ENCODE measurements around the gene RASA3. TPM values are rescaled to one million over a fixed set of nuclear protein-coding genes. Genes with fewer than 3 reads are reported as not detected.
"Not testable (repeated sequence)": the region's sequence is repeated elsewhere in the genome, so short reads cannot be mapped to it uniquely, and the experiment has no call there.

The RASA3 gene
- polyA plus RNA-seq, 1 donor from 2014 or later = 52.8 TPM

DNA sequence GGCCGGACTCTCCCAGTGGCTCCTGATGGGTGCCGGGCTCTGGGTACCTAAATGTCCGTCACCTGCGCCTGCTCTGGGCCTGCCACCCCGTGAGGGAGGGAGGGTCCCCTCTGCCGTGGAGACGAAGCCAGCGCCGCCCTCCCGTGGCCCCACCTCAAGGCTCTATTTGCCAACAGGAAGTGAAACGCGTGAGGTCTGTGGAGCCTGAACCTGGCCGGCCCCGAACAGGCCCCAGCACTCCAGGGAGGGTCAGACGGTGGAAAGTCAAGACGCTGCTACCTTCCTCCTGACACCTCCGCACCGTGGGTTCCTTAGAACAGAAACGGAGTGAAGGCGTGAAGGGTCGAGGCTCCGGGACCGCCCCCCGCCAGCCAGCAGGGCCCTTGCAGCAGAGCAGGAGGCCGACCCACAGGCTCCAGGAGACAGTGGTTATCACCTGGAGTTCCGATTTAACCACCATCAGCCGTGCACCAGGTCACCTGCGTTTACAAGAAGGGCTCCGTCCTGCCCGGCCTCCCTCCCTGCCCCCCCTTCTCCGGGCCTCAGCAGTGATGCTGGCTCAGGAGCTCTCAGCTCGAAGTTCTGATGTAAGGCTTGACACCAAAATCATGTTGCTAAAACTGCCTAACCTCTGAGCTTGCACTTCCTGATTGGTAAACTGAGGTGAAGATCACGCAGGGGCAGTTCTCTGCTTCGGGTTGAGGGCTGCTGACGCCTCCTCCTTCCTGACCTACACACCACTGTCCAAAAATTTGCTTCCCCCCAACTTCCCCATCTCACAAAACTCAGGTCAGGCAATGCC is 107.6 kb downstream of the RASA3 start:
- Mint-ChIP-seq H3K36me3 (no peaks in the 10 kb centered on the region), H3K27ac (peak overlapping the region; percentile 84 to 94 (median 94)), H3K9me3 (no peaks in the 10 kb centered on the region), H3K27me3 (peaks cover 3% of the 10 kb centered on the region), H3K4me1 (peaks cover 37 to 48% (median 41%) of the 10 kb centered on the region in 3 donors), H3K4me3 (peak overlapping the region; percentile 25 to 89 (median 79))

DNA sequence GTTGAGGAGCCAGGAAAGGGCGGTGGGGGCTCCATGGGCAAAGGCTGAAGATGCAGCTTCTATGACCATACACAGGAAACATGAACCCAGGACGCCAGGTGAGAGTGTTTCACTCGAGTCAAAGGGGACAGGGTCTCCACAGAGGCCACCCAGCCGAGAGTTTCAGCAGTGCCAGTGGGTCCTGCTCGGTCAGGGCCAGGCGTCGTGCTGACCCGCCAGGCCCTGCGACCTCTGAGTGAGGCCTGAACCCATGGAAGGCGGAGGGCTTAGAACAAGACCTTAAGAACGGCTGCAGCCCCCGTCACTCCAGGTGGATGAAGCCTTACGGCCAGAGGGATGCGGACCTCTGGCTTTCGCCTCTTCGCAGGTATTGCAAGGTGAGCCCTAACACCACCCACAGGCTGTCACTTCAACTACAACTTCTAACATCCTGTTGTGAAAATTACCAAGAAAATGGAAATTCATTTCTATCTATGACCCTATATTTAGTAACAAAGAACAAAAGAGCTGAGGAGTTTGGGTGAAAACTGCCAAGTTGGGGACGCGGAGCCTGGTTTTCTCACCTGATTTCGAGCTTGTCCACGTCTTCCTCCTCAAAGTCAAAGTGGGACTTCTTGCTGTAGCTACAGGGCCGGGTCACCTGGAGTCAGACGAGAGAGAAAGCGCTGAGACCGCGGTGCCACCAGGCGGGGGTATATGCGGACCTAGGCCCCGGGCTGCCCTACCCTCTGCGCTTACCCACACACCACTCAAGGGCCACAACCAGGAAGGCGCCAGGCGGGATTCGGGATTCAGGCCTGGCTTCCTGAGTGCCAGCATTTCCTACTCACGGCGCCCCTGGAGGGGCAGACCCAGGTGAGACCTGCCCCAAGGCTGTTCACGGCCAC is 108.5 kb downstream of the RASA3 start:
- peak overlapping the region; percentile 25 to 73 (median 66) for H3K4me3 Mint-ChIP-seq
- peaks cover 37 to 46% (median 40%) of the 10 kb centered on the region in 3 donors for H3K4me1 Mint-ChIP-seq
- peak overlapping the region; percentile 73 to 94 (median 94) for H3K27ac Mint-ChIP-seq
- H3K36me3 Mint-ChIP-seq = no peaks in the 10 kb centered on the region
- H3K9me3 Mint-ChIP-seq = no peaks in the 10 kb centered on the region
- peaks cover 3% of the 10 kb centered on the region for H3K27me3 Mint-ChIP-seq

DNA sequence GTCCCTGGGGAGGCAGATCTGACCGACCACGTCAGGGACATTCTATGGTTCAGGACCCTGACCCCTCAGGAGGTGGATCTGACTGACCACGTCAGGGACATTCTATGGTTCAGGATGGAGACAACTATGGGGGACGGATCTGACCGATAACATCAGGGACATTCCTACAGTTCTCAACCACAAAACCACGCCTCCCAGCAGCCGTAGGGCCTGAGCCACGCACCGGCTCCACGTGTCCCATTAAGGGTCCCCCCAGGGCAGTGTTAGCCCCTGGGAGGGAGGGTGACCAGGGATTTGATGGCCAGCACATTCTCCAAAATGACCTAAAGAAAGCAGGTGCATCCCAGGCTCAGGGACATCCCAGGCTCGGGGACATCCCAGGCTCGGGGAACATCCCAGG is 109.5 kb downstream of the RASA3 start:
- no peak overlapping the region for H3K27ac Mint-ChIP-seq
- H3K4me1 Mint-ChIP-seq = peaks cover 36 to 40% (median 38%) of the 10 kb centered on the region in 3 donors
- no peak overlapping the region for H3K4me3 Mint-ChIP-seq
- H3K36me3 Mint-ChIP-seq = no peaks in the 10 kb centered on the region
- H3K27me3 Mint-ChIP-seq = peaks cover 3% of the 10 kb centered on the region
- no peaks in the 10 kb centered on the region for H3K9me3 Mint-ChIP-seq

GRCh38 chr13:114022309-114022669 is 110.1 kb downstream of the RASA3 start:
- Mint-ChIP-seq H3K4me1 (peaks cover 30 to 35% (median 32%) of the 10 kb centered on the region in 3 donors), H3K36me3 (no peaks in the 10 kb centered on the region), H3K27me3 (peaks cover 3% of the 10 kb centered on the region), H3K27ac (no peak overlapping the region), H3K4me3 (no peak overlapping the region), H3K9me3 (no peaks in the 10 kb centered on the region)

- H3K9me3 Mint-ChIP-seq = no peaks in the 10 kb centered on the region
- H3K27ac Mint-ChIP-seq = peak overlapping the region; percentile 75 to 88 (median 81)
- H3K4me3 Mint-ChIP-seq = no peak overlapping the region
- peaks cover 28 to 31% (median 29%) of the 10 kb centered on the region in 3 donors for H3K4me1 Mint-ChIP-seq
- peaks cover under 1% of the 10 kb centered on the region for H3K27me3 Mint-ChIP-seq
- H3K36me3 Mint-ChIP-seq = no peaks in the 10 kb centered on the region
Observed at GRCh38 chr13:114021464-114022308, 110.7 kb downstream of the RASA3 start.

DNA sequence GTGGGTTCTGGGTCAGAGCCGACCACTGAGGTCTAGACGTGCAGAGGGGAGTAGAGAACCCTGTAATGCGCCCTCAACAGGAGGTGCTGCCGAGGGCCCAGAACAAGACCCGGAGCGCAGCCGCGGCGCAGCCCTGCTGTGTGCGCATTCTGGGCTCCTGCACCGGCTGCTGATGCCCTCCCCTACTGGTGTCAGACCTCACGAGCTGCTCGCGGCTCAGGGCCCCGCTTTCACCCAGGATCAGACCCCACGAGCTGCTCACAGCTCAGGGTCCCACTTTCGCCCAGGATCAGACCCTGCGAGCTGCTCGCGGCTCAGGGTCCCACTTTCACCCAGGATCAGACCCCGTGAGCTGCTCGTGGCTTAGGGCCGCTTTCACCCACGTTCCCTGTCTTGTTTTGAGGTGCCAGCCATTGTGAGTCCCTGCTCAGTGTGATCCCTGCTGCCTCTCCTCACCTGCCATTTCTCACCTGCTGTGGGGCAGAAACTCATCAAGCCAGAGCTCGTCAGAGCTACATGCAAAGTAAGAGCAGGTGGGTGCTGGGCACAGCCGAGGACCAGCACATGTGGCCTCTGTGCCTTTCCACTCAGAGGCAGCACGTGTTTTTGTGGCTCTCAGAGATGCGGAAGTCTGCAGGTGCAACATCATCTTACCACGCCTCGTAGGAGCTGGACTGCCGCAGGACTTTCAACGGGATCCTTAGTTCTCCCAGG is 111.5 kb downstream of the RASA3 start:
- Mint-ChIP-seq H3K9me3 (no peaks in the 10 kb centered on the region), H3K27me3 (no peaks in the 10 kb centered on the region), H3K4me3 (peak overlapping the region in 2 of 4 donors; percentile 45 to 73), H3K27ac (peak overlapping the region; percentile 75 to 88 (median 81)), H3K36me3 (no peaks in the 10 kb centered on the region), H3K4me1 (peaks cover 21 to 27% (median 24%) of the 10 kb centered on the region in 3 donors)

DNA sequence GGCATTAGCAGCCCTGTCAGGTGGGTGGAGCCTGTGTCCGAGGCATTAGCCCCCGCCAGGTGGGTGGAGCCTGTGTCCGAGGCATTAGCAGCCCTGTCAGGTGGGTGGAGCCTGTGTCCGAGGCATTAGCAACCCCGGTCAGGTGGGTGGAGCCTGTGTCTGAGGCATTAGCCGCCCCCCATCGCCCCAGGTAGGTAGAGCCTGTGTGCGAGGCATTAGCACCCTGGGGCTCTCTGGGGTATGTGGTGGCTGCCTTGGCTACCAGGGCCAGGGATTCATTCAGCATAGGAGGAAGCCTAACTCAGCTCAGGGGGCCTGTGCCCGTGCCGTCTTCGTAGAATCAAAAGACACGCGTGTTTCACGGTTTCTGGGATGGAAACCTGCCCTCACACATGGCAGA is 112.3 kb downstream of the RASA3 start:
- H3K36me3 Mint-ChIP-seq = not testable (repeated sequence)

GRCh38 chr13:114019367-114019766 is 113.1 kb downstream of the RASA3 start:
- peaks cover 10 to 15% (median 12%) of the 10 kb centered on the region in 3 donors for H3K4me1 Mint-ChIP-seq
- H3K36me3 Mint-ChIP-seq = no peaks in the 10 kb centered on the region
- no peaks in the 10 kb centered on the region for H3K9me3 Mint-ChIP-seq
- peak overlapping the region in 1 of 3 donors; percentile 23 for H3K27ac Mint-ChIP-seq
- H3K4me3 Mint-ChIP-seq = no peak overlapping the region
- H3K27me3 Mint-ChIP-seq = no peaks in the 10 kb centered on the region

More for the DNA sequence above, 112.3 kb downstream of the RASA3 start:
- H3K27me3 Mint-ChIP-seq, H3K9me3 Mint-ChIP-seq, H3K4me3 Mint-ChIP-seq: not testable (repeated sequence)
- peak overlapping the region in 2 of 3 donors; percentile 75 to 88 for H3K27ac Mint-ChIP-seq
- H3K4me1 Mint-ChIP-seq = peaks cover 14 to 19% (median 17%) of the 10 kb centered on the region in 3 donors

- peaks cover 6 to 10% (median 10%) of the 10 kb centered on the region in 3 donors for H3K4me1 Mint-ChIP-seq
- no peaks in the 10 kb centered on the region for H3K9me3 Mint-ChIP-seq
Observed at GRCh38 chr13:114018461-114019055, 113.9 kb downstream of the RASA3 start.

GRCh38 chr13:114017966-114018365 is 114.5 kb downstream of the RASA3 start:
- Mint-ChIP-seq H3K4me1 (peaks cover 6 to 10% (median 10%) of the 10 kb centered on the region in 3 donors), H3K27me3 (no peaks in the 10 kb centered on the region), H3K4me3 (no peak overlapping the region), H3K27ac (peak overlapping the region; percentile 39 to 59 (median 47)), H3K36me3 (no peaks in the 10 kb centered on the region), H3K9me3 (no peaks in the 10 kb centered on the region)

More at GRCh38 chr13:114018461-114019055, 113.9 kb downstream of the RASA3 start:
- Mint-ChIP-seq H3K36me3 (no peaks in the 10 kb centered on the region), H3K27me3 (no peaks in the 10 kb centered on the region), H3K4me3 (no peak overlapping the region), H3K27ac (peak overlapping the region in 1 of 3 donors; percentile 39)

GRCh38 chr13:114017028-114017630 is 115.3 kb downstream of the RASA3 start:
- H3K4me1 Mint-ChIP-seq = peaks cover 3 to 10% (median 8%) of the 10 kb centered on the region in 3 donors
- H3K36me3 Mint-ChIP-seq = no peaks in the 10 kb centered on the region

DNA sequence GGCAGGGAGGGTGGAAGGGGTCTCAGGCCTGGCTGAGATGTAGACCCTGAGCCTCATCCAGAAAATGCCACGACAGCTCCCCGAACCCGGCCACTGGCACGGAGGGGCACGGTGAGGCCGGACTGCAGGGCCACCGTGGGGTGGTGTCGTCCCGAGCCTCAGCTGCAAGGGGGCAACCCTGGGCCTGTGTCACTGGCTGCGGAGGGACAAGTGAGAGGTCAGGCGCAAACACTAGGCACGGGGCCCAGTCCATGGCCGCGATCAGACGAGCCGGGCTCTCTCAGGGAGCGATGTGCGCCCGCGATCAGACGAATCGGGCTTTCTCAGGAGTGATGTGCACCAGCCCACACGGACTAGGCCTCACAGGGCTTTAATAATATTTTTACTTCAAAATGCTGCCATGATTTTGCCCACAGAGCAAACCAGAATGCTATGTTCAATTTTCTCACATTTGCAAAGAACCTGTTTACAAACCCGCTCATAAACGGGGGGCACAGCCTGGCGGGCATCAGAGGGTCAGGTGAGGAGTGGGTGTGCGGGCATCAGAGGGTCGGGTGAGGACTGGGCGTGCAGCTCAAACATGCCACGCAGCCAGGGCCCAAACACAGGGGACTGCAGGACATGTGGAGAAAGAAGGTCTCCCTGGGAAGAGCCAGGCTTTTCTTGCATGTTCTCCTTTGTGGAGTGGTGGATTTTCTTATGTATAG is 115.9 kb downstream of the RASA3 start:
- Mint-ChIP-seq H3K27ac (no peak overlapping the region), H3K4me1 (peaks cover 0 to 7% (median 6%) of the 10 kb centered on the region in 3 donors), H3K36me3 (no peaks in the 10 kb centered on the region), H3K9me3 (no peaks in the 10 kb centered on the region), H3K4me3 (no peak overlapping the region), H3K27me3 (no peaks in the 10 kb centered on the region)

More at GRCh38 chr13:114017028-114017630, 115.3 kb downstream of the RASA3 start:
- H3K4me3 Mint-ChIP-seq = no peak overlapping the region
- no peaks in the 10 kb centered on the region for H3K9me3 Mint-ChIP-seq
- peak overlapping the region in 1 of 3 donors; percentile 47 for H3K27ac Mint-ChIP-seq
- H3K27me3 Mint-ChIP-seq = no peaks in the 10 kb centered on the region

GRCh38 chr13:114015969-114016295 is 116.5 kb downstream of the RASA3 start:
- H3K27me3 Mint-ChIP-seq = no peaks in the 10 kb centered on the region
- H3K4me3 Mint-ChIP-seq = no peak overlapping the region
- no peaks in the 10 kb centered on the region for H3K36me3 Mint-ChIP-seq
- H3K9me3 Mint-ChIP-seq = no peaks in the 10 kb centered on the region
- H3K4me1 Mint-ChIP-seq = peaks cover under 1 to 2% (median 1%) of the 10 kb centered on the region in 3 donors
- H3K27ac Mint-ChIP-seq = no peak overlapping the region
